Endothelial cell of umbilical vein (primary cell): ENCODE data around the gene CAPN15. TPM values are rescaled to one million over a fixed set of nuclear protein-coding genes. Genes with fewer than 3 reads are reported as not detected.

Experiments
- BruUV-seq: library from RNA; stranded (reverse); fragments of 400-500 nt; replicated peaks from 2 replicates; lab custom pipeline; 2021; lab: Mats Ljungman, UMichigan
- CTCF ChIA-PET: fragments of 300-600, 350-600 bp; sonication (Branson Sonifier 250); formaldehyde crosslinking; loops from one replicate; lab custom pipeline; 2021; ENCODE audit warnings: antibody characterized with exemption, inconsistent platforms; lab: Charles Lee
- POLR2A ChIA-PET: fragments of 300-600, 350-600 bp; sonication (Branson Sonifier 250); formaldehyde crosslinking; loops from one replicate; lab custom pipeline; 2021; ENCODE audit warnings: antibody characterized with exemption, inconsistent platforms; lab: Charles Lee
- DNase-seq: peaks from one replicate; pipeline ENCODE4 v3.0.0-alpha.2; 2011; ENCODE audit warnings: low read depth, low spot score
- FAIRE-seq: peaks from 2 replicates; lab custom pipeline; 2011; peaks lifted over from hg19 to GRCh38; lab: Jason Lieb, UNC
- H2AFZ ChIP-seq: 2 replicates; pipeline ENCODE4 v1.6.0; 2012; ENCODE audit warnings: low read depth, low read length, control low read depth, inconsistent platforms
- H3K27ac ChIP-seq: 2 replicates; pipeline ENCODE4 v1.5.1; 2011; ENCODE audit warnings: low read depth, mild to moderate bottlenecking, control low read depth, low read length, moderate library complexity; ENCODE audit not compliant: insufficient read depth
- H3K27me3 ChIP-seq, 2 experiments: 2 replicates each; pipeline versions ENCODE4 v1.6.0 to v1.6.1; 2011; ENCODE audit warnings: low read length in 2 of 2, mixed read lengths in 1 of 2; ENCODE audit not compliant: control insufficient read depth in 2 of 2, insufficient read depth in 2 of 2
- H3K36me3 ChIP-seq, 2 experiments: 2 replicates in 1 of 2; 3 replicates in 1 of 2; pipeline ENCODE4 v1.5.1; 2011; ENCODE audit warnings: low read length in 2 of 2, mild to moderate bottlenecking in 1 of 2, moderate library complexity in 1 of 2; ENCODE audit not compliant: control insufficient read depth in 2 of 2, insufficient read depth in 2 of 2; ENCODE audit errors: extremely low read depth in 1 of 2
- H3K4me1 ChIP-seq: 3 replicates; pipeline ENCODE4 v1.5.1; 2011; ENCODE audit warnings: mild to moderate bottlenecking, low read length; ENCODE audit not compliant: control insufficient read depth, insufficient read depth; ENCODE audit errors: extremely low read depth
- H3K4me2 ChIP-seq: 2 replicates; pipeline ENCODE4 v1.6.1; 2011; ENCODE audit warnings: low read length, control low read depth, mixed read lengths; ENCODE audit not compliant: insufficient read depth
- H3K4me3 ChIP-seq, 3 experiments: fragments of 200-600 bp in 1 of 3; sonication (generic), shearing (Covaris generic) in 1 of 3; replicated peaks in 1 of 3; 2 replicates each; pipeline ENCODE4 v1.5.1; 2011 to 2016; ENCODE audit warnings: control low read depth in 3 of 3, low read length in 3 of 3, mild to moderate bottlenecking in 2 of 3, inconsistent platforms in 1 of 3, low read depth in 1 of 3, moderate library complexity in 1 of 3; ENCODE audit not compliant: insufficient read depth in 1 of 3
- H3K79me2 ChIP-seq: 2 replicates; pipeline ENCODE4 v1.6.0; 2012; ENCODE audit warnings: low read length, inconsistent platforms; ENCODE audit not compliant: control insufficient read depth, insufficient read depth
- H3K9ac ChIP-seq: replicated peaks from 2 replicates; pipeline ENCODE3; 2011; ENCODE audit warnings: low read length, control low read depth; ENCODE audit not compliant: insufficient read depth; ENCODE audit errors: extremely low read depth
- H3K9me1 ChIP-seq: replicated peaks from 3 replicates; pipeline ENCODE4 v1.6.0; 2011; ENCODE audit warnings: mild to moderate bottlenecking, low read length; ENCODE audit not compliant: control insufficient read depth, insufficient read depth; ENCODE audit errors: extremely low read depth
- H3K9me3 ChIP-seq: replicated peaks from 2 replicates; pipeline ENCODE4 v1.5.1; 2012; ENCODE audit warnings: low read length, inconsistent platforms; ENCODE audit not compliant: control insufficient read depth, insufficient read depth
- H4K20me1 ChIP-seq: replicated peaks from 2 replicates; pipeline ENCODE3; 2011; ENCODE audit warnings: mild to moderate bottlenecking, low read length; ENCODE audit not compliant: control insufficient read depth, insufficient read depth; ENCODE audit errors: extremely low read depth
- EZH2 ChIP-seq: IDR thresholded peaks from 2 replicates; pipeline ENCODE4 v1.6.1; 2012; ENCODE audit warnings: borderline replicate concordance, low read depth, mild to moderate bottlenecking, moderate library complexity, low read length, inconsistent platforms; ENCODE audit not compliant: severe bottlenecking
- FOS ChIP-seq: IDR thresholded peaks from 2 replicates; pipeline ENCODE4 v1.6.1; 2011; ENCODE audit warnings: mild to moderate bottlenecking, low read length, moderate library complexity, borderline replicate concordance; ENCODE audit not compliant: insufficient read depth
- GATA2 ChIP-seq: IDR thresholded peaks from 2 replicates; pipeline ENCODE4 v1.7.0; 2011; ENCODE audit warnings: low read depth, mild to moderate bottlenecking, moderate library complexity, mixed read lengths, low read length; ENCODE audit not compliant: insufficient read length, insufficient read depth
- JUN ChIP-seq: IDR thresholded peaks from 2 replicates; pipeline ENCODE4 v1.6.1; 2011; ENCODE audit warnings: borderline replicate concordance, low read depth; ENCODE audit not compliant: insufficient read length, insufficient read depth
- MYC ChIP-seq: IDR thresholded peaks from one replicate; pipeline ENCODE4 v1.6.1; 2011; ENCODE audit warnings: mild to moderate bottlenecking, low read depth, low read length
- POLR2A ChIP-seq: IDR thresholded peaks from 2 replicates; pipeline ENCODE4 v1.6.1; 2012; ENCODE audit warnings: low read depth, mild to moderate bottlenecking, control low read depth, low read length
- POLR2AphosphoS5 ChIP-seq: IDR thresholded peaks from 2 replicates; pipeline ENCODE4 v1.6.1; 2012; ENCODE audit warnings: low read depth, mild to moderate bottlenecking, control low read depth, low read length, moderate library complexity; ENCODE audit not compliant: insufficient read depth
- dilution Hi-C: fragments of 300-500 bp; cut with MboI; formaldehyde crosslinking; loops from one replicate; pipeline ENCODE4 v1.15.0; 2019; ENCODE audit warnings: low sequenced_read_pairs; ENCODE audit not compliant: extremely low pct_ligation_motif_present
- intact Hi-C: fragments of 100-400 bp; cut with micrococcal nuclease; formaldehyde crosslinking; loops from one replicate; pipeline ENCODE4 v1.10.0; 2022
- polyA plus RNA-seq, 4 experiments: library from polyadenylated mRNA; depleted of rRNA in 3 of 4; stranded (reverse) in 3 of 4; unstranded in 1 of 4; fragments of >200 nt; gene quantifications; 2 replicates each; pipeline versions ENCODE4 v1.2.1 to v1.2.3, GENCODE V29; 2011 to 2012; ENCODE audit warnings: missing spikeins in 1 of 4
- total RNA-seq: library from RNA; stranded (reverse); gene quantifications from 2 replicates; pipeline ENCODE4 v1.2.3, GENCODE V29; 2021
- TF ChIP-seq, protein P1 (sequence below): IDR thresholded peaks from 2 replicates; pipeline ENCODE4 v1.6.1; 2011; ENCODE audit not compliant: insufficient read depth, insufficient read length
- TF ChIP-seq, protein P2 (sequence below), 2 donors: IDR thresholded peaks; 1 replicate in 1 of 2; 2 replicates in 1 of 2; pipeline ENCODE4 v1.5.1; 2011; ENCODE audit warnings: low read length in 2 of 2, mild to moderate bottlenecking in 2 of 2, moderate library complexity in 2 of 2, control low read depth in 1 of 2, inconsistent platforms in 1 of 2, low read depth in 1 of 2; ENCODE audit not compliant: insufficient read depth in 1 of 2; ENCODE audit errors: extremely low read depth in 1 of 2

Gene CAPN15
- total and polyA plus RNA-seq, 2 donors (not counting 3 experiments of a cell fraction or from before 2014, with no cell fraction given): 33.9 to 65.0 TPM

DNA sequence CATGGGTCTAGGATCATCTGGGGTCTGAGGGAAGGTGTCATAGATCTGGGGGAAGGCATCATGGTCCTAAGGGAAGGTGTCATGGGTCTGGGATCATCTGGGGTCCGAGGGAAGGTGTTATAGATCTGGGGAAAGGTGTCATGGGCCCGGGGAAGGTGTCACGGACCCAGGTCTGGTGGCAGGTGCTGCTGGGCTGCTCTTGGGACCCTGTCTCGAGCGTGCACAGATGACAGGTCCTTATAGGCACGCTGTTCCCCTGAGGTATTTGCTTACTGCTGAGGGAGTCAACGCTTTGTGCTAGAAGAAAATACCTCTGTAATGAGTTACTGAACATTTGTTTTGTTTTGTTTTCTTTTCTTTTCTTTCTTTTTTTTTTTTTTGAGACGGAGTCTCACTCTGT is 63.7 kb downstream of the CAPN15 start:
- no peak for FAIRE-seq

More for the DNA sequence above, 63.7 kb downstream of the CAPN15 start:
- H3K79me2 ChIP-seq: peaks cover 27% of the 10 kb centered on the region
- H2AFZ ChIP-seq: no peak overlapping the region
- peak overlapping the region in 1 of 3 experiments; percentile 44 for H3K4me3 ChIP-seq
- intact Hi-C loops (no loop called here), dilution Hi-C loops (no loop called here)
- H3K9me3 ChIP-seq: no peaks in the 10 kb centered on the region
- H3K9ac ChIP-seq: no peak overlapping the region
- H3K4me1 ChIP-seq: peaks cover 16% of the 10 kb centered on the region
- no peaks in the 10 kb centered on the region for H3K9me1 ChIP-seq
- H4K20me1 ChIP-seq: no peaks in the 10 kb centered on the region
- no peaks in the 10 kb centered on the region for H3K27me3 ChIP-seq
- no peak overlapping the region for H3K27ac ChIP-seq
- BruUV-seq: no TSS peak
- POLR2A ChIA-PET: no interaction called here
- H3K4me2 ChIP-seq: peak overlapping the region; percentile 53
- TF ChIP-seq, protein P1, sequence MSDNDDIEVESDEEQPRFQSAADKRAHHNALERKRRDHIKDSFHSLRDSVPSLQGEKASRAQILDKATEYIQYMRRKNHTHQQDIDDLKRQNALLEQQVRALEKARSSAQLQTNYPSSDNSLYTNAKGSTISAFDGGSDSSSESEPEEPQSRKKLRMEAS: no peak
- TF ChIP-seq FOS (no peak), GATA2 (no peak), JUN (no peak), MYC (no peak), EZH2 (no peak), POLR2AphosphoS5 (no peak), POLR2A (no peak)
- TF ChIP-seq, protein P2, sequence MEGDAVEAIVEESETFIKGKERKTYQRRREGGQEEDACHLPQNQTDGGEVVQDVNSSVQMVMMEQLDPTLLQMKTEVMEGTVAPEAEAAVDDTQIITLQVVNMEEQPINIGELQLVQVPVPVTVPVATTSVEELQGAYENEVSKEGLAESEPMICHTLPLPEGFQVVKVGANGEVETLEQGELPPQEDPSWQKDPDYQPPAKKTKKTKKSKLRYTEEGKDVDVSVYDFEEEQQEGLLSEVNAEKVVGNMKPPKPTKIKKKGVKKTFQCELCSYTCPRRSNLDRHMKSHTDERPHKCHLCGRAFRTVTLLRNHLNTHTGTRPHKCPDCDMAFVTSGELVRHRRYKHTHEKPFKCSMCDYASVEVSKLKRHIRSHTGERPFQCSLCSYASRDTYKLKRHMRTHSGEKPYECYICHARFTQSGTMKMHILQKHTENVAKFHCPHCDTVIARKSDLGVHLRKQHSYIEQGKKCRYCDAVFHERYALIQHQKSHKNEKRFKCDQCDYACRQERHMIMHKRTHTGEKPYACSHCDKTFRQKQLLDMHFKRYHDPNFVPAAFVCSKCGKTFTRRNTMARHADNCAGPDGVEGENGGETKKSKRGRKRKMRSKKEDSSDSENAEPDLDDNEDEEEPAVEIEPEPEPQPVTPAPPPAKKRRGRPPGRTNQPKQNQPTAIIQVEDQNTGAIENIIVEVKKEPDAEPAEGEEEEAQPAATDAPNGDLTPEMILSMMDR (IDR thresholded peaks at IDR 0.05; ENCODE audit: extremely low read depth in 1 of 2, insufficient read depth in 1 of 2, low read depth in 1 of 2, low read length in 2 of 2): no peak
- CTCF ChIA-PET: no interaction called here
- peaks cover 0 to 3% of the 10 kb centered on the region in 2 experiments for H3K36me3 ChIP-seq
- DNase-seq: no peak
